H1 (cell line): ENCODE data around the gene TBC1D10A. TPM values are rescaled to one million over a fixed set of nuclear protein-coding genes. Genes with fewer than 3 reads are reported as not detected.

Source experiments
- CTCF ChIA-PET: fragments of 300-600 bp; sonication (Branson Sonifier 250); formaldehyde crosslinking; loops from one replicate; lab custom pipeline; 2021; ENCODE audit not compliant: partially characterized antibody; lab: Charles Lee
- POLR2A ChIA-PET: fragments of 300-600 bp; sonication (Branson Sonifier 250); formaldehyde crosslinking; loops from one replicate; lab custom pipeline; 2021; ENCODE audit warnings: inconsistent platforms; ENCODE audit not compliant: partially characterized antibody; lab: Charles Lee
- DNase-seq, 2 experiments: peaks; one replicate each; pipeline versions ENCODE4 v3.0.0 to v3.0.0-alpha.2; 2010 to 2022; ENCODE audit warnings: low spot score in 2 of 2, low read depth in 1 of 2, mixed read lengths in 1 of 2
- FAIRE-seq: peaks from 2 replicates; lab custom pipeline; 2011; peaks lifted over from hg19 to GRCh38; lab: Jason Lieb, UNC
- H2AFZ ChIP-seq: 2 replicates; pipeline ENCODE4 v1.8.1; 2012; ENCODE audit warnings: low read length, inconsistent platforms
- H2AK5ac ChIP-seq: 2 replicates; pipeline ENCODE4 v1.6.1; 2013; ENCODE audit warnings: low read depth, low read length
- H2BK120ac ChIP-seq: replicated peaks from 2 replicates; pipeline ENCODE3; 2013; ENCODE audit warnings: low read depth, low read length, inconsistent platforms
- H2BK12ac ChIP-seq: 2 replicates; pipeline ENCODE4 v1.6.1; 2013; ENCODE audit warnings: low read depth, low read length
- H2BK15ac ChIP-seq: 2 replicates; pipeline ENCODE4 v1.6.1; 2013; ENCODE audit warnings: low read length
- H2BK20ac ChIP-seq: 2 replicates; pipeline ENCODE4 v1.6.1; 2013; ENCODE audit warnings: low read length
- H2BK5ac ChIP-seq: 2 replicates; pipeline ENCODE4 v1.6.1; 2013; ENCODE audit warnings: low read depth, low read length
- H3K14ac ChIP-seq: 2 replicates; pipeline ENCODE4 v1.6.1; 2013; ENCODE audit warnings: inconsistent platforms; ENCODE audit not compliant: insufficient read length
- H3K18ac ChIP-seq: 2 replicates; pipeline ENCODE4 v1.6.1; 2013; ENCODE audit warnings: low read length; ENCODE audit errors: extremely low read depth
- H3K23ac ChIP-seq: 2 replicates; pipeline ENCODE4 v1.6.1; 2013; ENCODE audit warnings: inconsistent platforms; ENCODE audit not compliant: insufficient read length
- H3K23me2 ChIP-seq: 2 replicates; pipeline ENCODE4 v1.6.1; 2013; ENCODE audit warnings: low read depth, low read length
- H3K27ac ChIP-seq: 2 replicates; pipeline ENCODE4 v1.6.1; 2011; ENCODE audit warnings: low read depth, low read length, inconsistent platforms
- H3K27me3 ChIP-seq, 4 experiments: replicated peaks in 1 of 4; 1 replicate in 1 of 4; 2 replicates in 3 of 4; pipeline versions ENCODE4 v1.6.1 to v1.8.1; 2011 to 2013; ENCODE audit warnings: low read length in 3 of 4, mild to moderate bottlenecking in 3 of 4, inconsistent platforms in 2 of 4, mixed read lengths in 2 of 4, moderate library complexity in 1 of 4; ENCODE audit not compliant: control insufficient read depth in 3 of 4, insufficient read depth in 3 of 4; ENCODE audit errors: extremely low read depth in 1 of 4
- H3K36me3 ChIP-seq, 4 experiments: 2 replicates each; pipeline versions ENCODE4 v1.6.1 to v1.8.1; 2011 to 2013; ENCODE audit warnings: mild to moderate bottlenecking in 4 of 4, low read length in 3 of 4, moderate library complexity in 2 of 4, control low read depth in 1 of 4, inconsistent platforms in 1 of 4; ENCODE audit not compliant: insufficient read depth in 4 of 4, control insufficient read depth in 2 of 4
- H3K4ac ChIP-seq: replicated peaks from 2 replicates; pipeline ENCODE3; 2013; ENCODE audit warnings: low read length, low read depth, mixed read lengths, inconsistent platforms; ENCODE audit not compliant: insufficient read length
- H3K4me1 ChIP-seq, 4 experiments: replicated peaks in 1 of 4; 1 replicate in 1 of 4; 2 replicates in 3 of 4; pipeline versions ENCODE4 v1.6.1 to v1.8.1; 2011 to 2013; ENCODE audit warnings: low read length in 3 of 4, inconsistent platforms in 2 of 4, mixed read lengths in 1 of 4; ENCODE audit not compliant: insufficient read depth in 4 of 4, control insufficient read depth in 3 of 4
- H3K4me2 ChIP-seq, 2 experiments: 2 replicates each; pipeline versions ENCODE4 v1.6.1 to v1.8.1; 2011 to 2013; ENCODE audit warnings: low read depth in 2 of 2, low read length in 2 of 2, control low read depth in 1 of 2, inconsistent platforms in 1 of 2, mild to moderate bottlenecking in 1 of 2; ENCODE audit not compliant: insufficient read depth in 1 of 2
- H3K4me3 ChIP-seq, 4 experiments: fragments of 200-600, 300-600 bp in 1 of 4; sonication (generic), shearing (Covaris generic), sonication (Bioruptor Twin) in 1 of 4; 2 replicates each; pipeline versions ENCODE4 v1.5.1 to v1.8.1; 2011 to 2016; ENCODE audit warnings: low read length in 4 of 4, low read depth in 3 of 4, control low read depth in 2 of 4, inconsistent platforms in 2 of 4, mild to moderate bottlenecking in 2 of 4, mixed read lengths in 1 of 4, moderate library complexity in 1 of 4; ENCODE audit not compliant: insufficient read depth in 2 of 4; ENCODE audit errors: extremely low read depth in 1 of 4
- H3K56ac ChIP-seq: replicated peaks from 2 replicates; pipeline ENCODE3; 2013; ENCODE audit warnings: low read depth, mild to moderate bottlenecking, mixed read lengths, low read length, inconsistent platforms; ENCODE audit not compliant: insufficient read length
- H3K79me1 ChIP-seq: 2 replicates; pipeline ENCODE4 v1.6.1; 2013; ENCODE audit warnings: low read depth, low read length, control low read depth
- H3K79me2 ChIP-seq, 2 experiments: 2 replicates each; pipeline versions ENCODE4 v1.6.1 to v1.8.1; 2012 to 2013; ENCODE audit warnings: low read length in 2 of 2, mild to moderate bottlenecking in 2 of 2, inconsistent platforms in 1 of 2; ENCODE audit not compliant: insufficient read depth in 2 of 2, control insufficient read depth in 1 of 2
- H3K9ac ChIP-seq, 4 experiments: replicated peaks in 1 of 4; 1 replicate in 1 of 4; 2 replicates in 3 of 4; pipeline versions ENCODE4 v1.6.1 to v1.8.1; 2011 to 2013; ENCODE audit warnings: low read depth in 3 of 4, low read length in 3 of 4, control low read depth in 2 of 4, mild to moderate bottlenecking in 2 of 4, moderate library complexity in 2 of 4, inconsistent platforms in 1 of 4; ENCODE audit errors: extremely low read depth in 1 of 4
- H3K9me3 ChIP-seq, 2 experiments: 2 replicates each; pipeline versions ENCODE4 v1.6.1 to v1.8.1; 2012 to 2013; ENCODE audit warnings: mild to moderate bottlenecking in 2 of 2, moderate library complexity in 2 of 2, control low read depth in 1 of 2, inconsistent platforms in 1 of 2, low read depth in 1 of 2, low read length in 1 of 2, mixed read lengths in 1 of 2; ENCODE audit not compliant: insufficient read depth in 2 of 2
- H4K20me1 ChIP-seq, 2 experiments: replicated peaks in 1 of 2; 2 replicates each; pipeline versions ENCODE3 to v1.8.1; 2011 to 2013; ENCODE audit warnings: inconsistent platforms in 2 of 2, low read length in 2 of 2, mild to moderate bottlenecking in 1 of 2; ENCODE audit not compliant: insufficient read depth in 2 of 2, control insufficient read depth in 1 of 2
- H4K5ac ChIP-seq: 2 replicates; pipeline ENCODE4 v1.6.1; 2013; ENCODE audit warnings: low read length, low read depth, mixed read lengths, inconsistent platforms; ENCODE audit not compliant: insufficient read length
- H4K8ac ChIP-seq: 2 replicates; pipeline ENCODE4 v1.8.0; 2013; ENCODE audit warnings: mild to moderate bottlenecking, moderate library complexity, low read length, inconsistent platforms; ENCODE audit not compliant: insufficient read depth; ENCODE audit errors: extremely low read depth
- H4K91ac ChIP-seq: replicated peaks from 2 replicates; pipeline ENCODE3; 2013; ENCODE audit warnings: low read length, mixed read lengths, inconsistent platforms; ENCODE audit not compliant: insufficient read length
- E2F6 ChIP-seq: IDR thresholded peaks from 2 replicates; pipeline ENCODE4 v1.6.1; 2012; ENCODE audit warnings: inconsistent platforms
- HDAC2 ChIP-seq, 2 experiments: fragments of 300-600 bp in 1 of 2; sonication (generic) in 1 of 2; IDR thresholded peaks; 2 replicates each; pipeline ENCODE4 v1.6.1; 2011 to 2012; ENCODE audit warnings: low read depth in 2 of 2, low read length in 2 of 2, mild to moderate bottlenecking in 2 of 2, moderate library complexity in 2 of 2, borderline replicate concordance in 1 of 2, inconsistent platforms in 1 of 2
- HDAC6 ChIP-seq: IDR thresholded peaks from one replicate; pipeline ENCODE4 v1.7.1; 2012; ENCODE audit warnings: low read depth, mild to moderate bottlenecking, inconsistent platforms, low read length, moderate library complexity
- JUND ChIP-seq: IDR thresholded peaks from 2 replicates; pipeline ENCODE4 v1.6.1; 2011; ENCODE audit warnings: mild to moderate bottlenecking, improper control_type of control experiment, low read length
- KDM1A ChIP-seq: fragments of 200-600, 300-600 bp; sonication (generic); IDR thresholded peaks from 2 replicates; pipeline ENCODE4 v1.7.1; 2016; ENCODE audit warnings: mild to moderate bottlenecking, low read length, borderline replicate concordance
- PHF8 ChIP-seq: fragments of 200-600 bp; sonication (generic); conservative IDR thresholded peaks from 2 replicates; pipeline ENCODE4 v1.7.1; 2012; ENCODE audit warnings: low read depth, mild to moderate bottlenecking, inconsistent platforms, low read length, moderate library complexity
- POLR2AphosphoS5 ChIP-seq: IDR thresholded peaks from 2 replicates; pipeline ENCODE4 v1.6.1; 2011; ENCODE audit warnings: low read depth, low read length
- TAF7 ChIP-seq: optimal IDR thresholded peaks from 2 replicates; pipeline ENCODE3; 2011; ENCODE audit warnings: low read depth, mild to moderate bottlenecking, inconsistent platforms, low read length, moderate library complexity, borderline replicate concordance
- TBP ChIP-seq: IDR thresholded peaks from 2 replicates; pipeline ENCODE4 v1.6.1; 2011; ENCODE audit warnings: low read depth, low read length, improper control_type of control experiment
- TEAD4 ChIP-seq: IDR thresholded peaks from 2 replicates; pipeline ENCODE4 v1.6.1; 2012; ENCODE audit warnings: low read depth, low read length, inconsistent platforms, mixed read lengths
- YY1 ChIP-seq: IDR thresholded peaks from 2 replicates; pipeline ENCODE4 v1.6.1; 2011; ENCODE audit warnings: low read depth, mild to moderate bottlenecking, low read length
- ZNF274 ChIP-seq: IDR thresholded peaks from 2 replicates; pipeline ENCODE4 v1.7.0; 2012; ENCODE audit warnings: low read length, borderline replicate concordance; ENCODE audit errors: extremely low read depth
- WGBS, 2 experiments: shearing (Covaris generic) in 1 of 2; methylation state at CpG; one replicate each; pipeline versions ENCODE4 v1.1.6 to v1.1.7; 2013 to 2015; ENCODE audit warnings: low lambda C conversion rate in 2 of 2, mixed read lengths in 2 of 2, inconsistent platforms in 1 of 2, low coverage in 1 of 2, missing lambda C conversion rate in 1 of 2; ENCODE audit not compliant: insufficient replicate concordance in 2 of 2, insufficient coverage in 1 of 2, insufficient read length in 1 of 2; ENCODE audit errors: extremely low coverage in 1 of 2, missing lambda C conversion rate in 1 of 2; 5-methylcytosine and 5-hydroxymethylcytosine counted together
- polyA plus RNA-seq, 7 experiments: library from polyadenylated mRNA; depleted of rRNA in 3 of 7; stranded (reverse) in 5 of 7; unstranded in 2 of 7; fragments of >200 nt in 5 of 7; fragments of 200-250 nt in 2 of 7; gene quantifications; 1 replicate in 5 of 7; 2 replicates in 1 of 7; 4 replicates in 1 of 7; pipeline versions ENCODE4 v1.2.1 to v1.2.3, GENCODE V29; 2011 to 2013; ENCODE audit warnings: missing spikeins in 2 of 7, mixed read lengths in 2 of 7
- total RNA-seq: library from RNA; stranded (reverse); fragmentation: NEBNext Ultra II Directional; extraction: Animal tissue kit (Norgen Biotek cat#: 25700); gene quantifications from 2 replicates; pipeline ENCODE4 v1.2.1, GENCODE V29; 2021

TBC1D10A gene
- total and polyA plus RNA-seq, 2 of the 8 experiments (the other 6 are each of a cell fraction or from before 2014, with no cell fraction given): 5.4 to 7.0 TPM

DNA sequence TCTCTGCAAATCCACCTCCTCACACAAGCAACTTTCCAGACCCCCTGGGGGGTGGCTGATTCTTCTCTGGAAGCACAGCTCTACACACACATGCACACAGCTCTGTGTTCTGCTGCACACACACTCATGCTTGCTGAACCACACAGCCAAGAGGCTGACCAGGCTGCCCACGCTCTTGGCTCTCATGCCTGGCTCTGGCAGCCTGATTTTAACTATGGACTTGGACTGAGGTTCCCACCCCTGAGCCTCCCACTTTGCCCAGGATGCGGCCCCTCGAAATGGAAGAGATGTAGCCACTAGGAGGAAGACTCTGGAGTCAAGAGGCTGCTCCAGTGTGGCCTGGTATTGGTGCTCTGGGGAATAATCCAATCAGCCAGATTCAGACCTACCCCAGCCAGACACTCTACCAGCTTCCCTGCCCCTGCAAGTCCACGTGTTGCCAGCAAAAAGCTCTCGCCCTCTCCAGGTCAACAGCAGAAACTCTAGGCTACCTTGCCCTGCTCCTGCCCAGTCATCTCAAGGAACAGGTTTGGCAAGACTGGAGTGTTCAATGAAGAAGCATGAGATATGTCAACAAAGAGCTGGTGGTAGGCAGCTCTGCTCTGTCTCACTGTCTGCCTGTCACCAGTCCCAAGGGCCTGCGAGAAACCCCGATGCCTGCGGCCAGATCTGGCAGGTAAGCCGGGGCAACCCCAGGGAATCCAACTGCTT is 28.6 kb downstream of the TBC1D10A start:
- Histone ChIP-seq H3K79me1 (no peaks in the 10 kb centered on the region), H2AK5ac (no peak overlapping the region), H3K9me3 (no peaks in the 10 kb centered on the region), H4K91ac (no peak overlapping the region), H3K56ac (no peak overlapping the region), H3K4ac (no peak overlapping the region), H3K79me2 (no peaks in the 10 kb centered on the region), H3K14ac (no peak overlapping the region), H2BK120ac (no peak overlapping the region), H3K36me3 (no peaks in the 10 kb centered on the region), H3K4me2 (no peak overlapping the region), H4K20me1 (no peaks in the 10 kb centered on the region), H2BK12ac (no peak overlapping the region), H4K5ac (no peak overlapping the region), H3K27ac (no peak overlapping the region), H3K23me2 (no peaks in the 10 kb centered on the region), H2AFZ (no peak overlapping the region), H3K4me1 (no peaks in the 10 kb centered on the region; a peak in 1 of 7 replicates), H3K9ac (no peak overlapping the region), H3K18ac (no peak overlapping the region), H2BK15ac (no peak overlapping the region), H3K23ac (no peak overlapping the region), H4K8ac (no peak overlapping the region), H3K27me3 (no peaks in the 10 kb centered on the region), H2BK5ac (no peak overlapping the region; the same call in 1 of the 2 replicates), H2BK20ac (no peak overlapping the region), H3K4me3 (no peak overlapping the region)
- ChIA-PET POLR2A (interaction anchor here (0.8 kb wide), 1 partner anchor 58 kb away, joined by 3 read pairs; the partner anchor contains the start of genes CCDC157 and SF3A1), CTCF (interaction anchor here (0.9 to 5.7 kb wide), 8 partner anchors 9 to 190 kb away, joined by 3 to 31 read pairs (median 5); partner anchors contain the start of genes CASTOR1 and TBC1D10A)
- FAIRE-seq (no peak), DNase-seq (no peak)
- WGBS, 2 experiments: 90% methylated on average over 9 of the region's 9 CpGs; no CpG with 5 or more reads in 1 of the 2 experiments
- no peak for TF ChIP-seq TAF7
- TF ChIP-seq HDAC2 (IDR thresholded peaks at IDR 0.05; ENCODE audit: borderline replicate concordance in 1 of 2, low read depth in 2 of 2, low read length in 2 of 2): no peak
- no peak for TF ChIP-seq TBP
- TF ChIP-seq HDAC6: no peak
- TF ChIP-seq ZNF274: no peak
- no peak for TF ChIP-seq PHF8
- no peak for TF ChIP-seq JUND
- TF ChIP-seq KDM1A: no peak
- no peak for TF ChIP-seq E2F6
- no peak for TF ChIP-seq POLR2AphosphoS5
- TF ChIP-seq TEAD4: no peak
- TF ChIP-seq YY1: no peak
